GM18867 (cell line): ENCODE data around the gene CUTA.

Source experiments
- ATAC-seq: cut with Tn5 transposase; IDR thresholded peaks from one replicate; pipeline ENCODE4 v1.9.1; 2021; ENCODE audit warnings: mild to moderate bottlenecking, moderate library complexity; ENCODE audit not compliant: unreplicated experiment

CUTA gene, protein sequence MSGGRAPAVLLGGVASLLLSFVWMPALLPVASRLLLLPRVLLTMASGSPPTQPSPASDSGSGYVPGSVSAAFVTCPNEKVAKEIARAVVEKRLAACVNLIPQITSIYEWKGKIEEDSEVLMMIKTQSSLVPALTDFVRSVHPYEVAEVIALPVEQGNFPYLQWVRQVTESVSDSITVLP

GRCh38 chr6:33417903-33418689 is at the start of gene CUTA:
Gene CUTA (minus strand): TSS chr6:33418107. CDS start chr6:33418000, 107 bp downstream.
- ATAC-seq = peak; percentile 84

- no peak for ATAC-seq
Observed at GRCh38 chr6:33467091-33467490, 49.2 kb upstream of the CUTA start.

GRCh38 chr6:33466075-33466735 is 48.3 kb upstream of the CUTA start:
- ATAC-seq = no peak

DNA sequence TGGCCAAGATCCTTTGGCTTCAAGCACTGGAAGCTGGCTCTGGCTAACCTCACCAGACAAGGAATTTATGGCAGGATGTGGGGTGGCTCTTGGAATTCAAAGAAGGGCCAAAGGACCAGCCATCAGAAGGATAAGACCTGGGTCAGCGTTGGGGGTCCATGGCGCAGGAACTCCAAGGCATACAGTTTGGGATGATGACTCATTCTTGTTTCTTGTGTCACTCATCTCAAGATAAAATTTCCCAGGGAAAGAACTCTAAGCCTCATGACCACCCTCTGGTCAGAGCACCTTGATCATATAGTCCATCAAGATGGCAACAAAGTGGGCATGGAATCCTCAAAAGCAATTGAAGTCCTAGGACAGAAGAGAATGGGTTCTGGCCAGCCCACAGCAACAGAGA is 41.3 kb upstream of the CUTA start:
- ATAC-seq = no peak

DNA sequence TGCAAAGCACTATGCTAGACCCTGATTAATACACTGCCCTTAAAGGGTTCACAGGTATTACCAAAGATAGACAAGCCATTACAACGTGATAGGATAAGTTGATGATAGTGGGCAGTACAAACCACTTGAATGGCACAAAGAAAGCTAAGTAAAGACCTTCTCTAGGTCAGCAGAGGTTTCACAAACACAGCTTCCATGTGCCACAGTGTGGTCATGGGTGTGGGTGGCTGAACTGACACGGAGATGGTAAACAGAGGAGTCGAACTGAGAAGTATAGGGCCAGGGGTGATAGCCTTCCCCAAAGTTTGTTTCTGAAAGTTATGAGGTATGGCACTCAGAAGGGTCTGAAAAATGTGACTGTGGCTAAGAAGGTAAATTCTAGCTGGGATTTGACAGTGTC is 40.8 kb upstream of the CUTA start:
- ATAC-seq = no peak

DNA sequence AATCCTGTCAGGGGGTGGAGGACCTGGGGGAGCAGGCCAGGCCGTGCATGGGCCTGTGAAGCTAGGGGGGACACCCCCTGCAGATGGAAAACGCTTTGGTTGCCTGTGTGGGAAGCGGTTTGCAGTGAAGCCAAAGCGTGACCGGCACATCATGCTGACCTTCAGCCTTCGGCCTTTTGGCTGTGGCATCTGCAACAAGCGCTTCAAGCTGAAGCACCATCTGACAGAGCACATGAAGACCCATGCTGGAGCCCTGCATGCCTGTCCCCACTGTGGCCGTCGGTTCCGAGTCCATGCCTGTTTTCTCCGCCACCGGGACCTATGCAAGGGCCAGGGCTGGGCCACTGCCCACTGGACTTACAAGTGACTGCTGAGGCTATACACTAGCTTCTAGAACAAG is 38.2 kb upstream of the CUTA start:
- ATAC-seq = no peak

GRCh38 chr6:33455051-33455450 is 37.1 kb upstream of the CUTA start:
- no peak for ATAC-seq

DNA sequence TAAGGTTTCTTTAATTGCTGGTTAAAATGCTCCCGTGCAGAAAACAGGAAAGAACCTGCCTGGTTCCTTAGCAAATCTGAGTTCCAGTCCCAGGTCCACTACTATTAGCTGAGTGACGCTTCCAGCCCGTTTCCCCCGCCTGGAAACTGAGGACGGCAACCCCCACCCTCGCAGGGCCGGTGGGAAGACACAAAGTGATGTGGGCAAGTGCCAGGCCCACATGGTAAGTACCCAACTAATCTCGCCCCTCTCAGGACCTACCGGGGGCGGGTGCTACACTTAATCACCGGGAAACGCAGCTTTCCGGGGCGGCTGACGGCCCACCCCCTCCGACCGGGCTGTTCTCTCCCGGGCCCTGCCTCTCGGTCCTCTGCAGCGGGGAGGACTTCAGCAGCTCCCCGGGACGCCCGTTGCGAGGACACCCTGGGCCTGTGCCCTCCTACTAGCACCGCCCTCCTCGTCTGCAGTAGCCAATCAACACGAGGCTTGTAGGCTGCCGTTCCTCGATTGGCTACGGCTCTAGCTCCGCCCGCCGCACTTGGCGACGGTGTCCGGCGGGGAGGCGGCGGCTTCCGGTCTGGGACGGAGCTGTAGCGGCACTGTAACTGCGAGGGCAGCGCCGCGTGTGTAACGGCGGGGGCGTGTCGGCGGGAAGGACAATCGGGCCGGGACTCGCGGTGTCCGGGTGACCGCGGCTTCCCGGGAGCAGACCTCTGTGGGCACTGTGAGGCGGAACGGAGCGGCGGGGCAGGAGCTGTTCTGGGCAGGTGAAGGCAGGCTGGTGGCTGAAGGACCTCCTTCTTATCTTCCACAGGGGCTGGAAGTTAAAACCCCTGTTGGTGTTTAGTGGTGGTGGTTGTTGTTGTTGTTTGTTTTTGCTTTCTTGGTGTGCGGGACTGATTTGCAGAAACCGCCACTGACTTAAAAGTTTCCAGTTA is 36.4 kb upstream of the CUTA start, which contains the start of gene ZBTB9:
TSS of gene ZBTB9 (plus strand) at position 568 of the 938 bp plus-strand sequence. CDS start 525 bp downstream, outside the sequence.
- ATAC-seq = peak; percentile 97

DNA sequence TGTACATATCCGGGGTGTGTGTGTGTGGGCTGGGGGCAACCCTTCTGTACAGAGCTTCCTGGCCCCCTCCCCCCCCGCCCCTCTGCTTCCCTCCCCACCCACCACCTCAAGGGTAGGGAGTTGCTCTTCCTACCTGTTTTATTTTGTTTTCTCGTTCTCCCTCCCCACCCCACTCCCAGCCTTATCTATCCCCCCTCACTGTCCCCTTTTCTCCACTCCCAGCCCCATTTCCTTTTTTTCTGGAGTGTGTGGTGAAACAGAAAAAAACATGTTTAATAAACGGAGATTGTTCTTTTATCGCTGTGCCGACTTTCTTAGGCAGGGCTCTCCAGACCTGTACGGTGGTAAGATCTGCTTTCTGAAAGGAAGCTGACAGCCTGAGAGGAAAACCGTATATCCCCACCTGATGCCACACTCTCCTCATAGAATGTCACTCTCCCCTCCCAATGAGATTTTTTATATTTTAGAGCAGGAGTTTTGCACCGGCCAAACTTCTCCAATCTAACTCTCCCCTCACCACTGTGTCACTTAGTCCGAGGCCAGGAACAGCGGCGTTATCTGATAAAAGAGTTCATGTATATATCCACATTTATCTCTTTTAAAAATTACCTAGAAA is 35.6 kb upstream of the CUTA start:
- no peak for ATAC-seq

- no peak for ATAC-seq
Observed at GRCh38 chr6:33452496-33452895, 34.6 kb upstream of the CUTA start.

DNA sequence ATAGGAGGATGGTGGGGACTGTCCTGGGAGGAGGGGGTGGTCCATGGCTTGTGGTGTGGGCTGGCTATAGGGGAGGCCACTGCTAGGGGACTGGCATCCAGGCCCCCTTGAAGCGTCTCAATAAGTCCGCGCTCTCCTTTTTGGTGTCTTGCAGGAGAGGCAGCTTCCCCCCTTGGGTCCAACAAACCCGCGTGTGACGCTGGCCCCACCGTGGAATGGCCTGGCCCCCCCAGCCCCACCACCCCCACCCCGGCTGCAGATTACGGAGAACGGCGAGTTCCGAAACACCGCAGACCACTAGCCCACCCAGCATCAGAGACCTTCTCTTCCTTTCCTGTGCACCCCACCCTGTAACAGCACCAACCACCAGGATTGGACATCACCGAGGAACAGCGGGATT is 33.7 kb upstream of the CUTA start:
- ATAC-seq = no peak

DNA sequence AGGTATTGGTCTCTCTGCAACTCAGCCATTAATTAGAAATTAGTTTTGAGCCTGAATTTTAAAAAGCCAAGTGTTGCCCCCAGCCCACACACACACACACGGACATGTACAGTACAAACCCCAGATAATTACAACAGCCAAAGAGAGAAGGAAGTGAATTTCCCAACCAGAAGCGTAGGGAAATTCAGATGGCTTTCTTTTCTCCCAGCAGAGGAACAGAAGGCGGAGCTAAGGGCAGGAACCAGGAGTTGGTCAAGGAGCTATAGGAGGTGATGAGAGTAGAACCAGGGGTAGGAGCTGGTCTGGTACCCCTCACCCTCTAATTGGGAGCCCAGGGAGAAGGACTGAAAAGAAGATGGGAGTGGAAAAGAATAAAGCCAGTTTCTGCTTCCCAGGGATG is 32.5 kb upstream of the CUTA start:
- ATAC-seq = no peak

GRCh38 chr6:33446356-33446755 is 28.4 kb upstream of the CUTA start:
- ATAC-seq = no peak

DNA sequence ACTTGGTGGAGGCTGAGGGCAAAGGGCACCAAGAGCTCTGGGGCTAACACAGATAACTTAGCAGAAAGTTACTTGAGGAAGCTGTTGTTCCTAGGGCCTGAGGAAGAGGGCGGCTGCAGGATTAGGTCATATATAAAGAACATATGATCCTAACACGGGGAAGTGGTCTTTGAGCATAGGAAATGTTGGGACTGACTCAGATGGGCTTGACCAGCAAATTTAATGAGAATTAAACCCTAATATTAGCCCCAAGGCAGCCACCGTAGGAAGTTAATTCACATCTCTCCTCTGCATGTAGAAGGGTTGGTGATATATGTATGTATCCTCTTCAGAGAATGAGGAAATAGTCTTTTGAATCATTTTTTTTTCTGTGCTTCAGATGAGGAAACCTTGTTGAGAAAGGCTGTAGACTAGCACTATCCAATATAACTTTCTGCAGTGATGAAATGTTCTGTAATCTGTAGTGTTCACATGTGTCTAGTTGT is 27.3 kb upstream of the CUTA start:
- no peak for ATAC-seq

DNA sequence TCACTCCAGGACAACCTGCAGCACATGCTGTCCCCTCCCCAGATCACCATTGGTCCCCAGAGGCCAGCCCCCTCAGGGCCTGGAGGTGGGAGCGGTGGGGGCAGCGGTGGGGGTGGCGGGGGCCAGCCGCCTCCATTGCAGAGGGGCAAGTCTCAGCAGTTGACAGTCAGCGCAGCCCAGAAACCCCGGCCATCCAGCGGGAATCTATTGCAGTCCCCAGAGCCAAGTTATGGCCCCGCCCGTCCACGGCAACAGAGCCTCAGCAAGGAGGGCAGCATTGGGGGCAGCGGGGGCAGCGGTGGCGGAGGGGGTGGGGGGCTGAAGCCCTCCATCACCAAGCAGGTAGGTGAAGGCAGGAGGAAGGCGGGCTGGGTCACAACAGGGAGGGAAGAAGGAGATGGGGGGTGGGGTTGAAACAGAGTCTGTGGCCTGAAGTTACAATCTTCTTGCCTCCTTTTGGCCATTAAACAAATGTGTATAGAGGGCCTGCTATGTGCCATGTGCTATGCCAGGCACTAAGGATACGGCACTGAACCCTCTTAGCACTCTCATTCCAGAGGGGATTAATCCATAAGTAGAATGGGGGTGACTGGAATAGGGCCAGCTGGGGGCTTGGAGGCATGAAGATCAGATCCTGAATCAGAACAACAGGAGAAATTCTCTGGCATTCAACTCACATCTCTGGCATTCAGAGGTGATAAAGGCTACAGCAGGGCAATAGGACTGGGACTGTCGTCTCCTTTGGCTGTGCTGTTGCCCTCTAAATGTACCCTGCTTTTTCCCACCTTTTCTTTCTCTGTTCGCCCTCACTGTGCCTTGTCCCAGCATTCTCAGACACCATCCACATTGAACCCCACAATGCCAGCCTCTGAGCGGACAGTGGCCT is 26.0 kb upstream of the CUTA start:
- no peak for ATAC-seq

DNA sequence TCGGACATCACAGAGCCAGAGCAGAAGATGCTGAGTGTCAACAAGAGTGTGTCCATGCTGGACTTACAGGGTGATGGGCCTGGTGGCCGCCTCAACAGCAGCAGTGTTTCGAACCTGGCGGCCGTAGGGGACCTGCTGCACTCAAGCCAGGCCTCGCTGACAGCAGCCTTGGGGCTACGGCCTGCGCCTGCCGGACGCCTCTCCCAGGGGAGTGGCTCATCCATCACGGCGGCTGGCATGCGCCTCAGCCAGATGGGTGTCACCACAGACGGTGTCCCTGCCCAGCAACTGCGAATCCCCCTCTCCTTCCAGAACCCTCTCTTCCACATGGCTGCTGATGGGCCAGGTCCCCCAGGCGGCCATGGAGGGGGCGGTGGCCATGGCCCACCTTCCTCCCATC is 25.1 kb upstream of the CUTA start:
- ATAC-seq = no peak

- ATAC-seq = no peak
Observed at GRCh38 chr6:33442283-33442682, 24.4 kb upstream of the CUTA start.

GRCh38 chr6:33441457-33441856 is 23.6 kb upstream of the CUTA start:
- no peak for ATAC-seq

GRCh38 chr6:33440649-33441309 is 22.9 kb upstream of the CUTA start:
- no peak for ATAC-seq
